HFF-Myc (cell line): Measurements from ENCODE around the gene FBN3.
"Not testable (repeated sequence)": the region's sequence is repeated elsewhere in the genome, so short reads cannot be mapped to it uniquely, and the experiment has no call there.

Experiments
- DNase-seq: peaks from one replicate; pipeline ENCODE4 v3.0.0-alpha.2; 2011; ENCODE audit warnings: low read depth; ENCODE audit errors: extremely low read depth
- H3K4me3 ChIP-seq: replicated peaks from 2 replicates; pipeline ENCODE4 v1.5.1; 2011; ENCODE audit warnings: low read depth, mild to moderate bottlenecking, control low read depth, low read length
- TF ChIP-seq, protein P1 (sequence below): IDR thresholded peaks from 2 replicates; pipeline ENCODE4 v1.5.1; 2012; ENCODE audit warnings: mild to moderate bottlenecking, low read depth, low read length, control low read depth; ENCODE audit errors: missing control alignments

Gene FBN3

DNA sequence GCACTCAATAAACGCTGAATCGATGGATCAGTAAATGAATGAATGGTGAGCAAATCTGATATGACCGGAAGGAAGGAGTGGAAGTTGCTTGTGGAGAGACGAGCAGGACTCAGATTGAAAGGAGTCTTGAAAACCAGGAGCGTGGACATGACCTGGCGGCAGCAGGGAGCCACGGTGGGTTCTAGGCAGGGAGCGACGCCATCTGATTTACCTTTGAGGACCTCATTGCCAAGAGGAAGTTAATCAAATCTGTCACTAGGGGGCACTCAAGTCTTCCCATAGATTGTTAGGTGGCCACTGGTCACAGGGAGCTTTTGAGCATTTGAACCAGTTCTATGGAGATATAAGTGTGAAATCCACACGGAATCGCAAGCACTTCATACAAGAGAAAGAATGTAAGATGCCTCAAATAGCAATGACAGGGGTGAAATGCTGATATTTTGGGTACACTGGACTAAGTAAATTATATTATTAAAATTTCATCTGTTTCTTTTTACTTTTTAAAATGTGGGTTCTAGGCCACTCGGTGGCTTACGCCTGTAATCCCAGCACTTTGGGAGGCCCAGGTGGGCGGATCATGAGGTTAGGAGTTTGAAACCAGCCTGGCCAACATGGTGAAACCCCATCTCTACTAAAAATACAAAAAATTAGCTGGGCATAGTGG, 9.2 kb upstream of the FBN3 start:
- TF ChIP-seq, protein P1, sequence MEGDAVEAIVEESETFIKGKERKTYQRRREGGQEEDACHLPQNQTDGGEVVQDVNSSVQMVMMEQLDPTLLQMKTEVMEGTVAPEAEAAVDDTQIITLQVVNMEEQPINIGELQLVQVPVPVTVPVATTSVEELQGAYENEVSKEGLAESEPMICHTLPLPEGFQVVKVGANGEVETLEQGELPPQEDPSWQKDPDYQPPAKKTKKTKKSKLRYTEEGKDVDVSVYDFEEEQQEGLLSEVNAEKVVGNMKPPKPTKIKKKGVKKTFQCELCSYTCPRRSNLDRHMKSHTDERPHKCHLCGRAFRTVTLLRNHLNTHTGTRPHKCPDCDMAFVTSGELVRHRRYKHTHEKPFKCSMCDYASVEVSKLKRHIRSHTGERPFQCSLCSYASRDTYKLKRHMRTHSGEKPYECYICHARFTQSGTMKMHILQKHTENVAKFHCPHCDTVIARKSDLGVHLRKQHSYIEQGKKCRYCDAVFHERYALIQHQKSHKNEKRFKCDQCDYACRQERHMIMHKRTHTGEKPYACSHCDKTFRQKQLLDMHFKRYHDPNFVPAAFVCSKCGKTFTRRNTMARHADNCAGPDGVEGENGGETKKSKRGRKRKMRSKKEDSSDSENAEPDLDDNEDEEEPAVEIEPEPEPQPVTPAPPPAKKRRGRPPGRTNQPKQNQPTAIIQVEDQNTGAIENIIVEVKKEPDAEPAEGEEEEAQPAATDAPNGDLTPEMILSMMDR: peak; percentile 64
- peak; percentile 47 for DNase-seq
- no peak overlapping the region for H3K4me3 ChIP-seq

DNA sequence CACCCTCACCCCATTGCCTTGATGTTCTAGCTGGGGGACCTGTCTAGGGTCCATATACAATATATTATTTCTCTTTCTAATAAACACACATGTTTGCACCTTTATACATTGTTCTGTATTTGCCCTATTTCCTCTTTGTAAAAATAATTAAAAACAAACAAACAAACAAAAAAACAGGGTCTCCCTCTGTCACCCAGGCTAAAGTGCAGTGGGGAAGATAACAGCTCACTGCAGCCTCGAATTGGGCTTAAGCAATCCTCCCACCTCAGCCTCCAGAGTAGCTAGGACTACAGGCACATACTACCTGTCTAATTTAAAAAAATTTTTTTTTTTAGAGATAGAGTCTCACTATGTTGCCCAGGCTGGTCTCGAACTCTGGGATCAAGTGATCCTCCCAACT, 5.9 kb upstream of the FBN3 start:
- TF ChIP-seq, protein P1: no peak
- no peak for DNase-seq
- H3K4me3 ChIP-seq: no peak overlapping the region

DNA sequence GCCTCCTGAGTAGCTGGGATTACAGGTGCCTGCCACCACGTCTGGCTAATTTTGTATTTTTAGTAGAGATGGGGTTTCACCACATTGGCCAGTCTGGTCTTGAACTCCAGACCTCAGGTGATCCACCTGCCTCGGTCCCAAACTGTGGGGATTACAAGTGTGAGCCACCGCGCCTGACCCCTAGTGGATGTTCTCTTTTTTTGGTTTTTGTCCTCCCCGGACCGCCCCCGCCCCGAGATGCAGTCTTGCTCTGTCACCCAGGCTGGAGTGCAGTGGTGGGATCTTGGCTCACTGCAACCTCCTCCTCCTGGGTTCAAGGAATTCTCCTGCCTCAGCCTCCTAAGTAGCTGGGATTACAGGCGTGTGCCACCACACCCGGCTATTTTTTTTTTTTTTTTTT, 4.6 kb upstream of the FBN3 start:
- DNase-seq, H3K4me3 ChIP-seq: not testable (repeated sequence)

DNA sequence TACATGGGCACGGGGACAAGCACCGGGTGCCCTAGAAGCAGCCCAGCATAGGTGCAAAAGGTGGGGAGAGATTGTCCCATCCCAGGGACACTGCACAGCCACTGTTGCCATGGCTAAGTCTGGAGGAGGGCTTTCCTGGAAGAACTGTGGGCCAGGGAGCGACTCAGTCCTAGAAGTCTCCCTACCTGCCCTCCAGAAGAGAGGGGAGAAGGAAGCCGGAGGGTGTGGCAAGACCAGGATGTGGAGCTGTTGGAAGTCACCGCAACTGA, 2.3 kb upstream of the FBN3 start:
- TF ChIP-seq, protein P1: no peak
- no peak overlapping the region for H3K4me3 ChIP-seq
- DNase-seq: no peak

DNA sequence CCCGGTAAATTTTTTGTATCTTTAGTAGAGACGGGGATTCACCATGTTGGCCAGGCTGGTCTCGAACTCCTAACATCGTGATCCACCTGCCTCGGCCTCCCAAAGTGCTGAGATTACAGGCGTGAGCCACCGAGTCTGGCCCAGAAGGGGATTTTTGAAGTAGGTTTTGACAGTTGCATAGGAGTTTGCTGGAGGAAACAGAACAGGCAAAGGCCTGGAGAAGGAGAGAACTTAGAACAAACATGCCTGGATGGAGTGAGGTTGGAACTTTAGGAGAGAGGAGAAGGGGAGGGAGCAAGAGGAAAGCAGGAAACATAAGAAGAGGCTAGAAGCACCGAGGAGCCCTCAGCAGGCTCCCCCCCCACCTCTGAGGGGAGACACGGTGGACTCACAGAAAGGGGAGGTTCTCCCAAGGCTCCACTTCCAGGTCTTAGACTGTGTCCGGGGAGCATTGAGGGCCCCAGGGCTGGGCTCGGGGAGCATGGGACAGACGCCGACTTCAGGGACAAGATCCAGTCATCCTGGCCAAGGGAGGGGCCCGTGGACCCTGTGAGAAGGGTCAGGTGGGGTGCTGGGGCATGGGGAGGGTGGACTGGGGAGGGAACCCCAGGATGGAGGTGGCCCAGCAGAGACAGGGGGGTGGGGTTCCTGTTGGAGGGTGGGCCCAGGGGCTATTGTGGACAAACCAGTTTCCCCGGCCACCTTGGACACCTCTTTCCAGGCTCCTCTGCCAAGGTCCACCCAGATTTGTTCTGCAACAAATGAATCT, 1.8 kb upstream of the FBN3 start:
- TF ChIP-seq, protein P1: no peak
- DNase-seq: no peak

DNA sequence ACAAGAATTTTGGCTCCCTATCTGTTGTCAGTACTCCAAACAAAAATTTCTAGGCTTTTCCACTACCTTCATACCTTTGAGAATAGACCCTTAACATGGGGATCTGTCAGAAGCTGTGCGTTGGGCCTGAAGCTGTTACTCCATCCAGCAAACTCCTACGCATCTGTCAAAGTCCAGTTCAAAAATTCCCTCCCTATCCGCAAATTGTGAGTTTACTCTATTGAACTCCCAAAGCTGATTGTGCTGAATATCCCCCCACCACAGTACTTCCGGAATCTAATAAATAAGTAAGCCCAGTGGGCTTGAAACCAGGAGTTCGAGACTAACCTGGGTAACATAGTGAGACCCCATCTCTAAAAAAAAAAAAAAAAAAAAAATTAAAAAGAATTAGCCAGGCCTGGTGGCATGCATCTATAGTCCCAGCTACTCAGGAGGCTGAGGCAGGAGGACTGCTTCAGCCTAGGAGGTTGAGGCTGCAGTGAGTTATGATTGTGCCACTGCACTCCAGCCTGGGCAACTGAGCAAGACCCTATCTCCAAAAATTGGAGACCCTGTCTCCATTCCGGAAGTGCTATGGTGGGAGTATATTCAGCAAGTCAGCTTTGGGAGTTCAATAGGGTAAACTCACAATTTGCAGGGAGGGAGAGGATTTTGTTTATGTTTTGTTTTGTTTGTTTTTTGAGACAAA, 930 bp upstream of the FBN3 start:
- no peak for DNase-seq
- TF ChIP-seq, protein P1: no peak
- H3K4me3 ChIP-seq: no peak overlapping the region

More for the DNA sequence above, 1.8 kb upstream of the FBN3 start:
- no peak overlapping the region for H3K4me3 ChIP-seq

DNA sequence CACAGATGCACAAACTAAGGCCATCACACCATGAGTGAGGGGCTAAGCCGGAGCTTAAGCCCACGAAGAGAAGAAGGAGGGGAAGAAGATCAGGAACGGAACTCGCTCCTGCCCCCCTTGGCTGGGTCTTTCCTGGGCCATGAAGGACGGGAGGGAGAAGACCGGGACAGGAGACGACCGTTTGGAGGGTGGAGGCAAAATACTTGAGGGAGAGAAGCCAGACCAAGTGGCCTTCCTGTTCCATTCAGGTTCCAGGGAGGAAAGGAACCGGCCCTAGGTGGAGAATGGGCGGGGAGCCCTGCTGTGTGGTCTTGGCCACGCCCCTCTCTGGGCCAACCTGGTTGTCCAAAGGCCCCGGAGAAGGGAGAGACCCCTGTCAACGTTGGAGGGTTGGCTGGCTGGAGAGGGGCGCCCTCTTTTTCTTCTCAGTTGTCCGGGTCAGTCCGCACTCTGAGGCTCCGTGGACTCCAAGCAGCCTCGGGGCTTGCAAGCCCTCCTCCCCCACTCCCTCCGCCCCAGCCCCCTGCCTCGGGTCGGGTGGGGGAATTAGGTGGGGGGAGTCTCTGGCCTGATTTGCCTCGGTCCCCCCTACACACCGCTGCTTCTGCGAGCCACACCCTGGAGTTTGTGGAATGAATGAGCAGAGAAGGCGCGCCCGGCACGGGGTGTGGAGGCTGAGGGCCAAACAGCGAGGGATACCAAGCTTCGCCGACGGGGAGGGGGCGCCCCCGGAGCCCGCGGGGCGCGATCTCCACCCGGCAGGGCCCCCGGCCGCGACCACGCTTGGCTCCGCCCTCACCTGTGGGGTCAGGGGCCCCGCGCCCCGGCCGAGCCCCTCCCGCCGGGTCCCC, 757 bp downstream of the FBN3 start:
- TF ChIP-seq, protein P1: no peak
- DNase-seq: no peak
- no peak overlapping the region for H3K4me3 ChIP-seq
